BLaER1 treated with 17β-estradiol and CSF1 and Interleukin-3, amounts not matched to agents 10 nM and 100 nM (cell line): ENCODE results near the gene SRP9.
"Not testable (repeated sequence)": the region's sequence is repeated elsewhere in the genome, so short reads cannot be mapped to it uniquely, and the experiment has no call there.

Experiments
- H3K27ac ChIP-seq, 11 experiments: shearing (Covaris generic); formaldehyde crosslinking; 2 replicates each; pipeline ENCODE4 v1.8.1; 2022
- H3K27me3 ChIP-seq, 11 experiments: shearing (Covaris generic); formaldehyde crosslinking; 2 replicates each; pipeline ENCODE4 v1.8.1; 2022
- H3K36me3 ChIP-seq, 11 experiments: shearing (Covaris generic); formaldehyde crosslinking; 2 replicates each; pipeline ENCODE4 v1.8.1; 2022
- H3K4me1 ChIP-seq, 10 experiments: shearing (Covaris generic); formaldehyde crosslinking; 2 replicates each; pipeline ENCODE4 v1.8.1; 2022
- H3K4me2 ChIP-seq, 11 experiments: shearing (Covaris generic); formaldehyde crosslinking; 2 replicates each; pipeline ENCODE4 v1.8.1; 2022
- H3K4me3 ChIP-seq, 10 experiments: shearing (Covaris generic); formaldehyde crosslinking; 2 replicates each; pipeline ENCODE4 v1.8.1; 2022
- H3K9ac ChIP-seq, 11 experiments: shearing (Covaris generic); formaldehyde crosslinking; 2 replicates each; pipeline ENCODE4 v1.8.1; 2022
- H3K9me3 ChIP-seq, 11 experiments: shearing (Covaris generic); formaldehyde crosslinking; replicated peaks in 1 of 11; 2 replicates each; pipeline ENCODE4 v1.8.1; 2022
- H4K20me1 ChIP-seq, 11 experiments: shearing (Covaris generic); formaldehyde crosslinking; 2 replicates each; pipeline ENCODE4 v1.8.1; 2022
- Cebpa-rat ChIP-seq, 11 experiments: shearing (Covaris generic); IDR thresholded peaks; 2 replicates each; pipeline ENCODE4 v1.8.1; 2022

The SRP9 gene

DNA sequence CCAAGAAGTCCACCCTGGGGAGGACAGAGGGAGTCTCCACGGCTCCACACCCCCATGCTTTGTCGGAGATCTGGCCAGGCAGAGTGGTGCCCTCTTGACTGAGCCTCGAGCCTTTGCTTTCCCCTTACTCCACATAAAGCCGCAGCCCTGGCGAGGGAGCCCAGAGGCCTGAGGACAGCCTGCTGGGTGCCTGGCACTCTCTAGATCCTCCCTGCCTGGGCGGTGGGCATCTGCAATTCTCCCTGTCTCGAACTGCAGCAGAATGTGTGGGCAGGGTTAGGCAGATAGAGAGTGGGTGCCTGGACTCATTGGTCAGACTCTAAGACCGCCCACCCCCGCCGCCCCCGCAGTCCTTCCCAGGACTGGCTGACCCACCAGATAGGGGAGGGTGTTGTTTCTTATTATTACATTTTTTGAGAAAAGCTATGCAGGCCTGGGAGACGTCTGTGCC, 46.2 kb downstream of the SRP9 start:
- no peaks in the 10 kb centered on the region for H3K27me3 ChIP-seq
- no peak for TF ChIP-seq Cebpa-rat (IDR thresholded peaks at IDR 0.05)
- no peak overlapping the region for H3K4me3 ChIP-seq
- peaks cover 0 to 26% (median 0%) of the 10 kb centered on the region in 10 experiments; a peak in 7 of 20 replicates for H3K4me1 ChIP-seq
- H3K9ac ChIP-seq, result no peak overlapping the region
- no peak overlapping the region for H3K27ac ChIP-seq
- H3K36me3 ChIP-seq, result no peaks in the 10 kb centered on the region
- H3K4me2 ChIP-seq, result no peak overlapping the region
- H3K9me3 ChIP-seq, result no peaks in the 10 kb centered on the region
- H4K20me1 ChIP-seq, result no peaks in the 10 kb centered on the region

DNA sequence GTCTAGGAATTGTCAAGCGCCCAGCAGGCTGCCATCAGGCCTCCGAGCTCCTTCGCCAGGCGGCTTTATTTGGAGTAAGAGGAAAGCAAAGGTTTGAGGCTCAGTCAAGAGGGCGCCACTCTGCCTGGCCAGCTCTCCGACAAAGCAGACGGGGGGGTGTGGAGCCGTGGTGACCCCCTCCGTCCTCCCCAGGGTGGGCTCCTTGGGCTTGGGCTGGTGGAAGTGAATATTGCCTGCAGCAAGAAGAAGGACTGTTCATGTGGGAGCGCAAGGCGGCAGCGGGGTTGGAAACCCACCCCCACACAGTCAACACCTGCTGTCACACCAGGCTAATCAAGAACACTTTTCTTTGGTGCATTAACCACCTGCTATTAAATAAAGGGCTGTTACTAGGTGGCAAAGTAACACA, 46.9 kb downstream of the SRP9 start:
- H3K27ac ChIP-seq, result no peak overlapping the region
- no peaks in the 10 kb centered on the region for H3K9me3 ChIP-seq
- no peaks in the 10 kb centered on the region for H4K20me1 ChIP-seq
- no peak overlapping the region for H3K9ac ChIP-seq
- TF ChIP-seq Cebpa-rat (IDR thresholded peaks at IDR 0.05), result no peak
- H3K4me2 ChIP-seq, result no peak overlapping the region
- no peak overlapping the region for H3K4me3 ChIP-seq
- no peaks in the 10 kb centered on the region for H3K27me3 ChIP-seq
- H3K36me3 ChIP-seq, result no peaks in the 10 kb centered on the region
- peaks cover 0 to 26% (median 0%) of the 10 kb centered on the region in 10 experiments; a peak in 7 of 20 replicates for H3K4me1 ChIP-seq

- Histone ChIP-seq H3K27me3 (no peaks in the 10 kb centered on the region), H3K4me3 (no peak overlapping the region), H3K4me2 (peak overlapping the region in 3 of 11 experiments; percentile 69 to 76 (median 70); a peak in 6 of 22 replicates), H3K9me3 (no peaks in the 10 kb centered on the region), H4K20me1 (no peaks in the 10 kb centered on the region), H3K36me3 (no peaks in the 10 kb centered on the region), H3K4me1 (peaks cover 0 to 26% (median 0%) of the 10 kb centered on the region in 10 experiments; a peak in 7 of 20 replicates), H3K27ac (0 out of 22 replicates have a peak overlapping the region, but pooled peaks of 1 of the 11 experiments have one; percentile 32), H3K9ac (peak overlapping the region in 1 of 11 experiments; percentile 15; a peak in 1 of 22 replicates)
- TF ChIP-seq Cebpa-rat (IDR thresholded peaks at IDR 0.05), result no peak
These were observed 47.5 kb downstream of the SRP9 start for GRCh38 chr1:225825078-225825477.

DNA sequence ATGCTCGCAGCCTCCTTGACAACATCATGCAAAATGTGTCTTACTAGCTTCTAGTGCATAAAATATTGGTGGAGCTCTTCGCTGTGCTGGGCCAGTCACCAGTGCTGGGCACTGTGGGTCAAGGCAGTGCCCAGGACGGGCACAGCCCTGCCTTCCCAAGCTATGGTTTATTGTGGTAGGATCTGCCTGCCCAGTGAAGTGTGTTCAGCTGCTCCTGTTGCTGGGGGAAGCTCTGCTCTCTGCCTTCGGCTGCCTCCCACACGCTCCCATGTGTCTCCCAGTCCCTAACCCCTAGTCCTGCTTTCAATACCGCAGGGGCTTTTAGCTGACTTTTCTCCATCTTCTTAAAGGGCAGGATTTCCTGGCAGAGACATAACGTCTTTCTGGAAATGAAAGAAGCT, 48.0 kb downstream of the SRP9 start:
- Histone ChIP-seq H3K36me3 (no peaks in the 10 kb centered on the region), H3K4me3 (no peak overlapping the region), H3K4me2 (peak overlapping the region in 3 of 11 experiments; percentile 69 to 76 (median 70); a peak in 6 of 22 replicates), H3K27ac (peak overlapping the region in 1 of 11 experiments; percentile 32; a peak in 1 of 22 replicates), H3K4me1 (peaks cover 0 to 26% (median 0%) of the 10 kb centered on the region in 10 experiments; a peak in 7 of 20 replicates), H3K27me3 (no peaks in the 10 kb centered on the region), H3K9me3 (no peaks in the 10 kb centered on the region), H3K9ac (peak overlapping the region in 2 of 11 experiments; percentile 0 to 15; a peak in 1 of 22 replicates), H4K20me1 (no peaks in the 10 kb centered on the region)
- TF ChIP-seq Cebpa-rat (IDR thresholded peaks at IDR 0.05), result no peak

GRCh38 chr1:225827076-225827475, 49.5 kb downstream of the SRP9 start:
- Histone ChIP-seq H4K20me1 (no peaks in the 10 kb centered on the region), H3K27me3 (no peaks in the 10 kb centered on the region), H3K27ac (no peak overlapping the region), H3K4me2 (no peak overlapping the region; a peak in 1 of 22 replicates), H3K36me3 (peaks cover 0 to 6% (median 3%) of the 10 kb centered on the region in 11 experiments; a peak in 5 of 22 replicates), H3K4me3 (no peak overlapping the region), H3K9me3 (no peaks in the 10 kb centered on the region), H3K4me1 (peaks cover 0 to 26% (median 0%) of the 10 kb centered on the region in 10 experiments; a peak in 7 of 20 replicates), H3K9ac (no peak overlapping the region)
- no peak for TF ChIP-seq Cebpa-rat (IDR thresholded peaks at IDR 0.05)

DNA sequence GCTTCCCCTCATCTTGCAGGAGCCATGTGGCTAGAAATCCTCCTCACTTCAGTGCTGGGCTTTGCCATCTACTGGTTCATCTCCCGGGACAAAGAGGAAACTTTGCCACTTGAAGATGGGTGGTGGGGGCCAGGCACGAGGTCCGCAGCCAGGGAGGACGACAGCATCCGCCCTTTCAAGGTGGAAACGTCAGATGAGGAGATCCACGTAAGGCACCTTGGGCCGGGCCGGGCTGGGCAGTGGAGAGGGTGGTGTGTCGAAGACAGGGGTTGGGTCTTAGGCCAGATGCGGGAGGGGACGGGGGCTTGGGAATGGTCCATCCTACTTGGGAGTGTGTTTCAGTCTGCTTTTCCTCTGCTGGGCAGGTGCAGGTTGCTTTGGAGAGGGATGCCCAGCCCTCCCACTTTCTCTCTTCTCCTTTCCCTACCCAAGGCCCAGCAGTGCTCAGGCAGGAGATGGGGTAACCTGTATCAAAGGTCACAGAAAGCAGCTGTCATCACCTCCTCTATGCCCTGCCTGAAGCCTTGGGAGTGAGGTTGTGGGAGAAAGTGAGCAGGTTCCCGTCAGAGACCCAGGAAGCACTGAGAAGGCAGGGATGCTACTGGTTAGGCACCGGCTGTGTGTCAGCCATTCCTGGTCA, 51.2 kb downstream of the SRP9 start:
- H3K9me3 ChIP-seq, result no peaks in the 10 kb centered on the region
- no peak overlapping the region for H3K4me2 ChIP-seq
- H3K4me3 ChIP-seq, result no peak overlapping the region
- peaks cover 0 to 26% (median 0%) of the 10 kb centered on the region in 10 experiments; a peak in 7 of 20 replicates for H3K4me1 ChIP-seq
- H3K27ac ChIP-seq, result no peak overlapping the region
- TF ChIP-seq Cebpa-rat (IDR thresholded peaks at IDR 0.05), result no peak
- H3K36me3 ChIP-seq, result peaks cover 0 to 19% (median 5%) of the 10 kb centered on the region in 11 experiments; a peak in 6 of 22 replicates
- H3K27me3 ChIP-seq, result no peaks in the 10 kb centered on the region
- no peaks in the 10 kb centered on the region for H4K20me1 ChIP-seq
- no peak overlapping the region for H3K9ac ChIP-seq

DNA sequence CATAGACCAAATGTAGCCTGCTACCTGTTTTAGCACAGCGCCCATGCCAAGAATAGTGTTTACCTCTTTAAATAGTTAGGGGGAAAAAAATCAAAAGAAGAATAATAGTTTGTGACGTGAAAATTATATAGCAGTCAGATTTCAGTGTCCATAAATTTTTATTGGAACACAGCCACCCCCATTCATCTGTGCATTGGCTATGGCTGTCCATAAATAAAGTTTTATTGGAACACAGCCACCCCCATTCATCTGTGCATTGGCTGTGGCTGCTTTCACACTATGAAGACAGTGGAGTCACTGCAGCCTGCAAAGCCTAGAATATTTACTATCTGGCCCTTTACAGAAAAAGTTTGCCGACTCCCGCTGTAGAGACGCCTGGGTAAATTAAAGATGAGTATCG, 53.2 kb downstream of the SRP9 start:
- H3K4me1 ChIP-seq, result peaks cover 0 to 16% (median 0%) of the 10 kb centered on the region in 10 experiments; a peak in 6 of 20 replicates
- H3K27ac ChIP-seq, result no peak overlapping the region
- no peak overlapping the region for H3K4me2 ChIP-seq
- peaks cover 0 to 19% (median 5%) of the 10 kb centered on the region in 11 experiments; a peak in 6 of 22 replicates for H3K36me3 ChIP-seq
- TF ChIP-seq Cebpa-rat (IDR thresholded peaks at IDR 0.05), result no peak
- H3K9ac ChIP-seq, result no peak overlapping the region
- H4K20me1 ChIP-seq, result no peaks in the 10 kb centered on the region
- H3K4me3 ChIP-seq, result no peak overlapping the region
- no peaks in the 10 kb centered on the region for H3K27me3 ChIP-seq
- no peaks in the 10 kb centered on the region for H3K9me3 ChIP-seq

GRCh38 chr1:225834417-225835329, 57.0 kb downstream of the SRP9 start:
- Histone ChIP-seq H3K36me3 (peaks cover 0 to 22% (median 5%) of the 10 kb centered on the region in 11 experiments; a peak in 7 of 22 replicates), H3K27ac (no peak overlapping the region), H3K27me3 (no peaks in the 10 kb centered on the region), H3K9me3 (no peaks in the 10 kb centered on the region), H3K4me2 (no peak overlapping the region), H3K4me1 (no peaks in the 10 kb centered on the region), H4K20me1 (no peaks in the 10 kb centered on the region), H3K4me3 (no peak overlapping the region), H3K9ac (no peak overlapping the region)
- TF ChIP-seq Cebpa-rat (IDR thresholded peaks at IDR 0.05), result no peak

DNA sequence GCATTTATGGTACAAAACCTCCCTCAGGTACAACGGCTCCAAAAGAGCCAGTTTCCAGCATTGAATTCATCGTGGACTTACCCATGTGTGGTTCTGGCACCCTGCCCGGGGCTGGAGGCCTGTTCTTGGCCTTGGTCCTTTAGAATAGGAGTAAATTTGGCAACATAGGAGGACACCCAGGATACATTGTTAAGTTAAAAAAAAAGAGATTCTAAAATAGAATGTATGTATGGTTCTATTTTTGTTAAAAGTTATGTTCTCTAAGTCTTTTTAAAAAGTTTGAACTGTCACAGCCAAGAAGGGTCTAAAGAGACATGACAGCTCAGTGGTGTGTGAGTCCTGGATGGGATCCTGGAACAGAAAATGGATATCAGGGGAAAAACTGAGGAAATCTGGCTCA, 58.2 kb downstream of the SRP9 start:
- Histone ChIP-seq H3K4me2 (no peak overlapping the region), H3K4me1 (no peaks in the 10 kb centered on the region), H3K9me3 (no peaks in the 10 kb centered on the region), H3K27me3 (no peaks in the 10 kb centered on the region), H4K20me1 (no peaks in the 10 kb centered on the region), H3K36me3 (peaks cover 0 to 27% (median 5%) of the 10 kb centered on the region in 11 experiments; a peak in 7 of 22 replicates), H3K27ac (no peak overlapping the region), H3K9ac (no peak overlapping the region), H3K4me3 (no peak overlapping the region)
- TF ChIP-seq Cebpa-rat (IDR thresholded peaks at IDR 0.05), result no peak

GRCh38 chr1:225836296-225836695, 58.7 kb downstream of the SRP9 start:
- not testable (repeated sequence) for H3K9ac ChIP-seq, H3K9me3 ChIP-seq, H3K27me3 ChIP-seq, H3K4me3 ChIP-seq, H4K20me1 ChIP-seq, H3K4me2 ChIP-seq, H3K27ac ChIP-seq, H3K4me1 ChIP-seq
- peaks cover 0 to 27% (median 5%) of the 10 kb centered on the region in 11 experiments; a peak in 7 of 22 replicates for H3K36me3 ChIP-seq
